Activated CD8-positive, alpha-beta memory T cell treated with anti-CD3 and anti-CD28 coated beads, Interleukin-2, amount 50 U/mL, for 24 hours (primary cell): Measurements from ENCODE around the gene BRI3BP.
A peak's percentile ranks its signal among the peaks of the same experiment; 100 is the strongest.
"Not testable (repeated sequence)": the region's sequence is repeated elsewhere in the genome, so short reads cannot be mapped to it uniquely, and the experiment has no call there.

Source experiments
- DNase-seq: peaks from one replicate; pipeline ENCODE4 v3.0.0-alpha.2; 2020; ENCODE audit errors: extremely low read depth

BRI3BP gene

DNA sequence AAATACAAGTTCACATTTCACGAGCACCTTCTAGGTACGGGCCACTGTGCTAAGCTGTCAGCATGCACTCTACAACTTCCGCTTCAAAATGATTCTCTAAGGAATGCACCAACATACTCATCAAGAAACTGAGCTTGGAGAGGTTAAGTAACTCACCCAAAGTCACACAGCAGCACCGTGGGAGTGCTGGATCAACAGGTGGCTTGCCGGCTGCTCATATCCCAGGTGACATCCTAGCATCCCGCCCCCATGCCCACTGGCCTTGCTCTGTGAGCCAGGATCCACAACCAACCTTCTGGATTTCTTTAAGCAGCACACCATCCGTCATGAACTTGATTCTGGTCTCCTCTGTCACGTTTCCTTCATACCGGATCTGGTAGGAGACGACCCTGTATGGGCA, 21.2 kb upstream of the BRI3BP start:
- no peak for DNase-seq

- DNase-seq, result no peak
These were observed 18.2 kb upstream of the BRI3BP start for GRCh38 chr12:124975276-124975675.

DNA sequence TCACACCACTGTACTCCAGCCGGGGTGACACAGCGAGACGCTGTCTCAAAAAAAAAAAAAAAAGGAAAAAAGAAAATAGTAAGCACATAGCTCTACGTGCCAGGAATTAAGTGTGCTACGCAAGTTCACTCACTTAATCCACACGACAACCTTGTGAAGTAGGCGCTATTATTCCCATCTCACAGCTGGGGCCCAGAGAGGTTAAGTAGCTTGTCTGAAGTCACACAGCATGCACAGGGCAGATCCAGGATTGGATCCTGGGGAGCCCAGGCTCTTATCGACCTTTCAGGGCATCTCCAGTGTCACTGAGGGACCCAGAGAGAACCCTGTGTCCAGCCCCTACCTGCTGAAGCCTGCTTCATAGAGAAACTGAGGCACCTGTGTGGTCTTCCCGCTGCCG, 16.4 kb upstream of the BRI3BP start:
- DNase-seq, result no peak

DNA sequence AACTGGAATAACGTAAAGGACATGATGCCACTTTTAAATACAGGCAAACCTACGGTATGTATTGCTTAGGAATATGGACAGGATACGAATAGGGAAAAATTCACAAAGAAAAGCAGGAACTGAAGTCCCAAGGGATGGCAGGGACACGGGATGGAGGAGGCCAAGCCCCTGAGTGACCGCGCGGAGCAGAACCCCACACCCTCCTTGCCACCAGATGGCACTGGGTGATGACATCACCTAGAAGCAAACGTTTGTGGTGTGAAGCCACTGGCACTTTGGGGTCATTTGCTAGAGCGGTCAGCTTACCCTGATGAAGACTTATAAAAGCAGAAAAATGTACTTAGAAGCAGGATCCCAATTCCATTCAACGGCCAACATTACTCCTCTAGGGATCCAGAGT, 13.9 kb upstream of the BRI3BP start:
- DNase-seq, result no peak

GRCh38 chr12:124980098-124980892, 13.2 kb upstream of the BRI3BP start:
- DNase-seq, result no peak

- DNase-seq, result not testable (repeated sequence)
These were observed 6.6 kb upstream of the BRI3BP start for GRCh38 chr12:124986876-124987275.

DNA sequence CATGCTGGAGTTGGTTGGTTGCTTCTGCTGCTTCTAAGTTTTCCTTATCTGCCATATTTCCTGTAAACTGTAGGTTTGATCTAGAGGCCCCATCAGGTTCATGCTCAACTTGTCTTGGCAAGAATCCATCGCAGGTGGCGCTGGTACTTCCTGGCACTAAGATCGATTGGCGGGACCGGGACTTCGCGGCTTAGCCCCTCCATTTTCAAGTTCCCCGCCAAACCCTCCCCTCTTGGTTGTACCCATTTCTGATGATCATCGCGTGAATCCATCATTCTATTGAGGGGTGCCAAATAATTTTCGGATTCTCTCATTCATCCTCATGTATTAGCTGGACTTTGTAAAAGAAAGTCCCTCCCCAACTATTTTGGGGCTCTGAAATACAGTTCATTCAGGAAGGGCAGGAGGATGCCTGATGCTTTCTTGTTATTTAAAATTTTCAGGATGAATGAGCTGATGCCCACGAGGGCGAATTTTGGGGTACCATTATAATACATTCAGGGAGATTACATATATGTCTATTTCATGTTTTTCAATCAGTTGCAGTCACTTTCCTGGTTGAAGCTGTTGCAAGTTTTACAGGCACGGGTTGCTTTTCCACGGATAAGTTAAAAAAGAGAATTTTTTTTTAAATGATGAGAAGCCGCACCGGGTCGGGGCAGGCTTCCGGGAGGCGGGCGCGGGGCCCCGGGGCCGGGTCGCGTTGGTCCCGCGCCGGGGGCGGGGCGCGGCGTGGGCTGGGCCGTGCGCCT, 395 bp upstream of the BRI3BP start:
- DNase-seq, result peak; percentile 67

DNA sequence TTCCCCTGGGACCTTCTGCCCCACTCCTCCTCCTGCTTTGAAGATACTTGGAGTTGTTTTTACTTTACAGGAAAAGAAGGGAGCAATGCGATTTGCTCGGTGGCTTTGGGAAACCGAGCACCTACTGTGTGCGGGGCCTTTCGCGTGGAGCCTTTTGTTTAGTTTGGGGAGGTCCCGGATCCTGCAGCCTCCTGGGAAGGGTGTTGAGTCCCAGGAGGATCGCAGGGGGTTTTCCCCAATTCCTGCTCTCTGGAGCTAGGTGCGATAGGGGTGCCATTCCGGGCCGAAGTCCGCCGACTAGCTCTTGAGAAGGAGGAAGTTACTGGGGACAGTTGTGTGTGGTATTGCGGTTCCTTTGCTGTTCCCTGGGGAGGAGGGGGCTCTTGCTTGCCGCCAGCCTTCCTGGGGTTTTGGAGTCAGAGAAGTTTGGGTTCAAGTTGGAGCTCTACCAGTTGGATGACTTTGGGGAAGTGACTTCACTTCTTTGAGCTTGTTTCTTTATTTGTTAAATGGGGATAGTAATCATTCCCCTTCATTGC, 1.1 kb downstream of the BRI3BP start:
- DNase-seq, result no peak

DNA sequence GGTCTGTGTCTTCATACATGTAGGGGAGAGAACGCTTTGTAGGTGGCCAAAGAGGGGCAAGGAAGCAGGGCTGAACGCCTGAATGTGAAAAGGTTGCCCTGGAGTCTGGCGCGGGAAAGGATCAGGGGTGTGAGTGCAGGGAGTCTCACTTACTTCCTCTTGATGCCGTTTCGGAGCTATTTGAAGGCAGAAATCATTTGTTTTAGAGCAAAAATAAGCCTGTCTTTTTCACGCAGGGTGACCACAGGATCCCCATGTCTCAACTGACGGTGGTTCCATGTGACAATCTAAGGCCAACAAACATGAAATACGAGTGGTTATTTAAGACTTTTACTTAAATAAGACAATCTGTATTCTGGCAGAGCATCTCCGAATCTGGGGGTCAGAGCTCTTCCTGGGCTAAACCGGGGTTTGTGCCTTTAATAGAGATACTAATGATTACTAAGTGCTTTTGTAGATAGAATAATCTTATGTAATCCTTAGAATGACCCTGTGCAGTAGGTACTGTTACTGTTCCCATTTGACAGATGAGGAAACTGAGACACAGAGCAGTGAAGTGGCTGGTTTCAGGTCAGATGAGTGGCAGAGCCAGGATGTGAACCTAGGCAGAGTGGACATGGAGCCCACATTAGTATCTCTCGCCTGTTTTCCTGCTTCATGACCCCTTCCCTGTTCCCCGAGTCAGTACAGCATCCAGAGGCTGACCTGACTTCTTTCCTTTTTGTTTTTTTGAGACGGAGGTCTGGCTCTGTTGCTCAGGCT, 1.9 kb downstream of the BRI3BP start:
- DNase-seq, result no peak

GRCh38 chr12:124998705-124999104, 5.3 kb downstream of the BRI3BP start:
- DNase-seq, result no peak

DNA sequence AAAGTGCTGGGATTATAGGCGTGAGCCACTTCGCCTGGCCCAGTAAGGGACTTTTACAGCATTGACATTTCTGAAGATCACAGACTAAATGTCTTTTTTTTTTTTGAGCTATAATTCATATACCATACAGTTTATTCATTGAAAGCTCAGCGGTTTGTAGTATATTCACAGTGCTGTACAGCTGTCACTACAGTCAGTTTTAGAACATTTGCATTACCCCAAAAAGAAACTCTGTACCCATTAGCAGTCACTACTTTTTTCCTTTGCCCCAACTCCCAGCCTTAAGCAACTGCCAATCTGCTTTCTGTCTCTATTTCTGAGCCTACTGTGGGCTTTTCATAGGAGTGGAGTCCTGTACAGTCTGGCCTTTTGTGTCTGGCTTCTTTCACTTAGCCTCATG, 8.2 kb downstream of the BRI3BP start:
- DNase-seq, result no peak

DNA sequence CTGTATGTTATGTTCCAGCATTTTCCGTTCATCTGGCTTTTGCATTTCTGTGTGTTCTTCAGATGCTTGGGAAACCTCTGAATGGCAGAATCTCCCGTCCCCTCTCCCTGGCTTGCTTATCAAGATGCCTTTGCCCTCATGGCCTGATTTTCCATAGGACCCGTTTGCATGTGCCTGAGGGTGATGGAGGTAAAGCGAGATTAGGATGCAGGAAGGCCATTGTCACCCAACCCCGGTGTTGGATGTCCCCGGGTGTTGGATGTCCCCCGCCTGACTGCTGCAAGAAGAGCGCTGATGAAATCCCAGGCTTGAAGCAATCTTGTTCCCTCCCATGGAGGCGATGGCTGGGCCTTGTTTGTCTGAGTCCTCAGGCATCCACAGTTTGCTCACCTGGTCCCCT, 9.6 kb downstream of the BRI3BP start:
- DNase-seq, result no peak

DNA sequence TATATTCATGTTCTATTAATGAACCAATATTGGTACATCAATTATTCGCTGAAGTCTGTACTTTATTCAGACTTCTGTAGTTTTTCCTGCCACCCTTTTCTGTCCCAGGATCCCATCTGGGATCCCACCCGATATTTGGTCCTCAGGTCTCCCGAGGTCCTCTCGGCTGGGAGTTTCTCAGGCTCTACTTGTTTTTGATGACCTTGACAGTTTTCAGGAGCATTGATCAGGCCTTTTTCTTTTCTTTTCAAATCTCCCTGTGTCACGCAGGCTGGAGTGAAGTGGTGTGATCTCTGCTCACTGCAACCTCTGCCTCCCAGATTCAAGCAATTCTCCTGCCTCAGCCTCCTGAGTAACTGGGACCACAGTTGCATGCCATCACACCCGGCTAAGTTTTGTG, 11.2 kb downstream of the BRI3BP start:
- DNase-seq, result no peak

- DNase-seq, result no peak
These were observed 12.2 kb downstream of the BRI3BP start for GRCh38 chr12:125005652-125006051.

DNA sequence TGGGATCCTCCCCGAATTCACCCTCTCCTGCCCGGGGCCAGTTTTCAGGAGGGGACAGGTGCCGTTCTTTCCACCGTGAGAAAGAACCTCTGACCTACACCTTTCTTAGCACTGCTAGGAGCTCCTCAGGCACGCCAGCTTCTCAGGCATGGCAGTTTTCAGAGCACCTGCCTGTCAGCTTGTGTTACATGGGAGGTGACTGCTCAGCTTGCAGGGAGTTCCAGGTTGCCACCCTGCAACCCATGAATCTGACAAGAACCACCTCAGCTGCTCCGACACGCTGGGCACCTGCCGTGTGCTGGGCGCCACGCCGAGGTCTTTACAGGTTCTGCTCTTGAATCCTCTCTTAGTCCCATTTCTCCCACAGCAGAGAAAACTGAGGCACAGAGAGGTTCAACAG, 12.9 kb downstream of the BRI3BP start:
- no peak for DNase-seq

DNA sequence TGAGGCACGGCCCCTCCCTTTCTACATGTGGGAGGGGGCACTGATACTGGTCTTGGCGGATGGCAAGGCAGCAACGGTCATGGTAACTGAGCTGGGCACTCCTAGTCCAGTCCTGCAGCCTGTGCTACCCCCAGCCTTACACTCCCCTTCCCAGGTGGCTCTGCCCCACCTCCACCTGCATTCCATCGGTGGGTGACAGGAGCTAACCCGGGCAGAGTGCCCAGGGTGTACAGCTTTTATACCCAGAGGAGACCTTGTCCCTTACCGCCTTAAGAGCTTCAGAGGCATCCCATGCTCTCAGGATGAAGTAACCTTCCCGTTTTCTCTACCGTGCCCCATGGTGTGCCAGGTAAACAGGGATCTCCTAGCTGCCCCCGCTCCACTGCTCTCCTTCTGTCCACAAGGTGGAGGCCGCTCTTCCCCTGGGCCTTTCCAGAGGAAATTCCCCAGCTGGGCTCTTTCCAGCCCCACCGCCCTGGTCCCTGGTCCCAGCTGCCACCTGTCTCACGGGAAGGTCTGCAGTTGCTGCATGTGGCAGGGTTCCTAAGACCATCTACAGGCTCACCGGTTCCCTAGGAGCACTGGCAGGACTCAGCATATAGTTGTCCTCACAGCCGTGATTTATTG, 20.5 kb downstream of the BRI3BP start:
- no peak for DNase-seq

DNA sequence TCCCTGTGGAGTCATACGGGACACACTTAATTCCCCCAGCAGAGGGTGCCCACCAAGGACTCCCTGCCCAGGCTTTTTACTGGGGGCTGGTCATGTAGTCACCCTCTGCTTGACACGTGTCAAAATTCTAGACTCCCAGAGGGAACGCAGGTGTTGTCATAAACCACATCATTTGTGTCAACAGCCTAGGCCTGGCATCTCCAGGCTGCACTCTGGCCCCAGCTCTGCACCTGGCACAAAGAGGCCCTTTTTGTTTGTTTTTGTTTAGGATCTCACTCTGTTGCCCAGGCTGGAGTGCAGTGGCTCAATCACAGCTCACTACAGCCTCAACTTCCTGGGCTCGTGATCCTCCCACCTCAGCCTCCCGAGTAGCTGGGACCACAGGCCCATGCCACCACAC, 21.1 kb downstream of the BRI3BP start:
- no peak for DNase-seq

DNA sequence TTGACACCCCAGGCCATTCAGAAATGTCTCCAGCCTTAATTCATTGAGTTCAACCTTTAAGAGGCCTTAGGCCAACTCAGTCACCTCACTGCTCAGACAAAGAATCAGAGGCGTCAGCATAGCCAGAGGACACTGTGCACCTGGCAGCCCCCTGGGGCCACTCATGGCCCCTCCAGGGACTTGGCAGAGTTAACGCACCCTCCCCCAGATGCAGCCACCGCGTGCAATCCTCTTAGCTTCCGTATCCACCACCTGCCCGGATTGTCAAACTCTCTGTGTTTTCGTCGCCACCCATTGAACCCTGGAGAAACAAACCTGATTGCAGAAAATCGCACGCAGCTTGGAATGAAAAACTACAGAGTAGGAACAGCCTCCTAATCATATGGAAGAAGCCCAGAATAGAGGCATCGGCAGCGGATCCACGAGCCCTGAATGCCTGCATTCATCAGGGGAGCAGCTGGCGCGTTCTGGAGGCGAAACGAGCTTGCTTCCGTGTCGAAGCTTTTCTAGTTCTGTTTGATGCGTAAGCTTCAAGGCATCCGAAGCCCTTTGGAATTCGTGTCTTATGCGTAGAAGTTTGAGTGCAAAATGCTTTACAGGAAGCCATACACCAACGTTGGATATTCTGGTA, 22.4 kb downstream of the BRI3BP start:
- DNase-seq, result no peak

- no peak for DNase-seq
These were observed 24.4 kb downstream of the BRI3BP start for GRCh38 chr12:125017801-125018200.

DNA sequence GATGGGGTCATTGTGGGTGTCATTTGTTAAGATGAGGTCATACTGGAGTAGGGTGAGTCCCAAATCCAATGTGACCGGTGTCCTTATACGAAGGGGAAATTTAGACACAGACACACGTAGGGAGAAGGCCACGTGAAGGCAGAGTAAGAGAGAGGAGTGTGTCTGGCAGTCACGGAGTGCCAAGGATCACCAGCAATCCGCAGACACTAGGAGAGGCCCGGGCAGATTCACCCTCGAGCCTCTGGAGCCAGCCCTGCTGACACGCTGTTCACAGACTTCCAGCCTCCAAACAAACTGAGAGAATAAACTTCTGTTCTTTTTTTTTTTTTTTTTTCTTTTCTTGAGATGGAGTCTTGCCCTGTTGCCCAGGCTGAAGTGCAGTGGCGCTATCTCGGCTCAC, 24.9 kb downstream of the BRI3BP start:
- no peak for DNase-seq

DNA sequence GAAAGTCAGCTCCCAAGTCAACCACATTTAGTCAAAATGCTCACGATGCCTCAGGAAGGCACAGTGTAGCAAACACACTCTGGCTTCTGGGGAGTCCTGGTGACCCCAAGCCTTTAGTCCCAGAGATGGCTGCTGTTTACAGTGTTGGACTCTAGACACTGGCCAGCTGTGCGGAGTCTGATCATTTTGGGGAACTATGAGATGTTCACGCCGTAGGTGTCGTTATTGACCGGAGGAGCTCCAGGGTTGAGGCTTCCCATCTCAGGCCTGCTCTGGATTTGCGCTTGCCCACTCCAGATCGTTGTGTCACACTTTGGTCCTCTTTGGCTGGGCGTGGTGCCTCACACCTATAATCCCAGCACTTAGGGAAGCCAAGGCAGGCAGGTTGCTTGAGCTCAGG, 27.7 kb downstream of the BRI3BP start:
- DNase-seq, result no peak
